Measurements from ENCODE around the gene FBN1. TPM values are rescaled to one million over a fixed set of nuclear protein-coding genes. Genes with fewer than 3 reads are reported as not detected.

FBN1 gene
- total RNA-seq, 4 donors from 2014 or later, result 128 to 325 (median 215) TPM

DNA sequence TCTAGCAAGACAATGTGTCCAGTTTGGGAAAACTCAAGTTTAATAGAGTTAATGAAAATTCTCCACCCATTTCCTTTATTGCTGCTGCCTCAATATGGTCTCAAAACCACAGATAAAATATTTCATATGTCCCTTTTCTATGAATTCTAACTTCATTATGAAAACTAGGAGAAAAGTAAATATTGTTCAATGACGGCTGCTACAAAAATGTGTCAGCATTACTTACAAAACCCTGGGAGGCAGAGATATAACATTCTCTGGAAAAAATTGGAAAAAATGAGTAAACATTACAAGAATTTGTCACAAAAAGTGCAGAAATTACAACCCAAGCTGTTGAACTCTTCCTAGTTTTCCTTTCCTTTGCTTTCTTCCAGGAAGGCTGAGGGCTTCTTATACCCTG, 22.2 kb upstream of the FBN1 start:
- TF ChIP-seq, protein P1, sequence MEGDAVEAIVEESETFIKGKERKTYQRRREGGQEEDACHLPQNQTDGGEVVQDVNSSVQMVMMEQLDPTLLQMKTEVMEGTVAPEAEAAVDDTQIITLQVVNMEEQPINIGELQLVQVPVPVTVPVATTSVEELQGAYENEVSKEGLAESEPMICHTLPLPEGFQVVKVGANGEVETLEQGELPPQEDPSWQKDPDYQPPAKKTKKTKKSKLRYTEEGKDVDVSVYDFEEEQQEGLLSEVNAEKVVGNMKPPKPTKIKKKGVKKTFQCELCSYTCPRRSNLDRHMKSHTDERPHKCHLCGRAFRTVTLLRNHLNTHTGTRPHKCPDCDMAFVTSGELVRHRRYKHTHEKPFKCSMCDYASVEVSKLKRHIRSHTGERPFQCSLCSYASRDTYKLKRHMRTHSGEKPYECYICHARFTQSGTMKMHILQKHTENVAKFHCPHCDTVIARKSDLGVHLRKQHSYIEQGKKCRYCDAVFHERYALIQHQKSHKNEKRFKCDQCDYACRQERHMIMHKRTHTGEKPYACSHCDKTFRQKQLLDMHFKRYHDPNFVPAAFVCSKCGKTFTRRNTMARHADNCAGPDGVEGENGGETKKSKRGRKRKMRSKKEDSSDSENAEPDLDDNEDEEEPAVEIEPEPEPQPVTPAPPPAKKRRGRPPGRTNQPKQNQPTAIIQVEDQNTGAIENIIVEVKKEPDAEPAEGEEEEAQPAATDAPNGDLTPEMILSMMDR (IDR thresholded peaks at IDR 0.05; ENCODE audit: low read depth), result no peak

DNA sequence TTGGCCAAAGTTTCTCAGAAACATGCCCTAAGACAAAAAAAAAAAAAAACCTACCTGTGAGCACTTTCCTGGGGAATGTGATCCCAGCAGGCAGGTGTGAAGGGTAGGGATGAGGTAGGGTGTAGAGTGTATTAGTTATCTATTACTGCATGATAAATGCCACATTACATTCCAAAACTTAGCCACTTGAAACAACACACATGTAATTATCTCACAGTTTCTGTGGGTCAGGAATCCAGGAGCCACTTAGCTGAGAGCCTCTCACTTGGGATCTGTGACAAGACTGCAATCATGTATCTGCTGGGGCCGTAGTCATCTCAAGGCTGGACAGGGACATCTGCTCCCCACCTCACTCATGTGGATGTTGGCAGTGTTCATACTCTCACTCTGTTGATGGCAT, 18.9 kb upstream of the FBN1 start:
- TF ChIP-seq, protein P1 (IDR thresholded peaks at IDR 0.05; ENCODE audit: low read depth), result no peak

DNA sequence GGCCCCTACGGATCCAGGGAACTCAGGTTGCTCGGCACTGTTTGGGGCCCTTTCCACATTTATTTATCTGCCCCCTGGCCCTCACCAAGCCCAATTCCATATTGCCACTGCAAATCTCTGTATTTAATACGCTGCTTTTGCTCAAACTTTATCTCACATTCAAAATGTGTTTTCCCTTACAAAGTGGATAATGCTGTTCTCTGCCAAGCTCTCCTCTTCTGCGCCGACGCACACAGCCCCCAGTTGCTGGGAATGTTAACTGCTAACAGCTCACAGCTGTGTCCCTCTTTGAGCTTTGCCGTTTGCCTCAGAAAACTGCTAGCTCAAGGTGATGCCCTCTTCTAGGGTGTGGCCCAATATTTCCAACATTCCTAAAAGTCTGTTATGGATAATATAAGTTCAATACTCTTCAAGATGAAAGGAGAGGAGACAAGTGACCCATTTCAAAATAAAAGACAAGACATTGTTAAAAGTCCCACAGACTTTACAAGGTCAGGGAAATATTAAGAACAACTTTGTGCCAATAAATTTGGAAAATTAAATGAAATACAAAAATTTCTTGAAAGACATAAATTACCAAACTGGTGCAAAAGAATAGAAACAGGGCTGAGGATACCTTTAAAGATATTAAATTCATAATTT, 12.6 kb upstream of the FBN1 start:
- TF ChIP-seq, protein P1 (IDR thresholded peaks at IDR 0.05; ENCODE audit: low read depth), result no peak

DNA sequence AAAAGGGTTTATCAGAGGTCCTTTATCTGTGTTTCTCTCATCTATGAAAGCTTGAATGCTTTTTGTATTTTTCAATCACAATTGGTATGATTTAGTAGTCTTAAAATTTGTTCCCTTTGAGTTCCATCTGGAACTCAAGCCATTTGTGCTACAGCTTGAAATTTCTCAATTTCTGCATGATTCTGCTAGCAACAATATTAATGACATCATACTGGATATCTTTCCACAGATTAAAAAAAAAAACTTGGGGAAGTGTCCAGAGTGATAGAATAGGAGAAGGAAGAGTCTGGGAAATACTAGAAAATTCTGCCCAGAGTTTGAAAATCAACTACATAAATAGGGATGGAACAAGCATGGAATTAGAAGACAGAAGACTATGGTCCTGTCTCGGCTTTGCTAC, 9.3 kb upstream of the FBN1 start:
- TF ChIP-seq, protein P1 (IDR thresholded peaks at IDR 0.05; ENCODE audit: low read depth), result no peak

DNA sequence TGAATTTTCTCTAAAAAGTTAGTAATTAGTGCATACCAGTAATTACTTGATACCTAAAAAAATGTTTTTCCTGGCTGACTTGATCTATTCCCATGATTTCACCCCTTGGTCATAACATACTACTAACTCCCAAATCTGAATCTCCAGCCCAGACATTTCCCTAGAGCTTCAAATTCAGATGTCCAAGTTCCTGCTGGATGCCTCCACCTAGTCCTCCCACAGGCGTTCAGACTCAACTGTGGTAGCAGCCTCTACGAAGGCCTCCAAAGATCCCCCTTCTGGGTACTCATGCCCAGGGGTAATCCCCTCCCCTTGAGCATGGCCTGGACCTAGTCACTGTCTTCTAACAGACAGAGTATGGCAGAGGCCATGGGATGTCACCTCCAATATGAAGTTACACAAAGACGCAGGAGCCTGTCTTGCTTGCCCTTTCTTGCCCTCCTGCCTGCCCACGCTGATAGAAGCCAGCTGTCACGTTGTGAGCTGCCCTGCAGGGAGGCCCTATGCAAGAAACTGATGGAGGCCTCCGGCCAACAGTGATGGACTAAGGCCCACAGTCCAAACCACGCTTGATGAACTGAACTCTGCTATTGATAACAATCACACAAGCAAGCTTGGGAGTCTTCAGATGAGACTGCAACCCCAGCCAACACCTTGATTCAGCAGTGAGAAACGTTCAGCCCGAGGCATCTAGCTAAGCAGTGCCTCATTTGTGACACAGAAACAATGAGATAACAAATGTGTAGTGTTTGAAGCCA, 8.6 kb upstream of the FBN1 start:
- TF ChIP-seq, protein P1 (IDR thresholded peaks at IDR 0.05; ENCODE audit: low read depth), result no peak

DNA sequence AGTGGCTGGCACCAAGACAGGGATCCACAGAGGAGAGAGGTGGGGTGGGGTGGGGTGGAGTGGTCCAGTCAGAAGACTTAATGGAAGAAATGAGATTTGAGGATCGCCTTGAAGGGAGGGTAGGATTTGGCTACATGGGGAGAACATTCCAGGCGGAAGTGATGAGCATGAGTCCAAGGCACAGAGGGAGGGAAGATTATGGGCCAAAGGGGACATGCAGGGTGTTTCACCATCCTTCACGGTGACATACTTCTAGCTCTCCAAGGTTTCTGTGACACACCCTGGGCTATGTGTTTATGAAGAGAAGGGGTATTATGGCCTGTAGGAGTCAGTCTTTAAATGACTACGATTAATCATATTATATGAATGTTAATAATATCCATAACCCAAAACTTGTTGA, 7.7 kb upstream of the FBN1 start:
- TF ChIP-seq, protein P1 (IDR thresholded peaks at IDR 0.05; ENCODE audit: low read depth), result no peak

DNA sequence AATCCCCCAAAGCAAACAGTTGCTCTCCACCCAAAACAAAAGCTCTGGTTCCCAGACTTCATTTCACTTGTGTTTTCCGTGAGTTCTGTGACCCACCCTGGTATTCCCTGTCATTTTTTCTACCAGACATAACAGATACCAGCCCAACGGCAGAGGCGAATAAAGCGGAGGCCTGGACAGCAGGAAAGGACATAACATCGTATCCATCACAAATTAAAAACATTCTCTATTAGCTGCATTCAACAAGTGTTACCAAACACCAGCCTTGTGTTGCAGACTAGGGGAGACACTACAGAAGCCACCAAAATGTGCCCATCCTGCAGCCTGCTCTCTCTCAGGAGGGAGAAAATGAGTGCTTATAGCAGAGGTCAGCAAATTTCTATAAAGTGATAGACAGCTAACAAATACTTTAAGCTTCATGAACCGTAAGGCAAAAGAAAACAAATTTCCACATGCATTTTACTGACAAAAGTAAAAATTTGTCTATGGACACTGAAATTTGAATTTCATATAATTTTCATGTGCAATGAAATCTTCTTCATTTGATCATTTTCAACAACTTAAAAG, 7.1 kb upstream of the FBN1 start:
- TF ChIP-seq, protein P1 (IDR thresholded peaks at IDR 0.05; ENCODE audit: low read depth), result no peak

Data from subcutaneous adipose tissue (tissue), 4 donors.